ENCODE measurements around the gene BMAL2.

Gene BMAL2

DNA sequence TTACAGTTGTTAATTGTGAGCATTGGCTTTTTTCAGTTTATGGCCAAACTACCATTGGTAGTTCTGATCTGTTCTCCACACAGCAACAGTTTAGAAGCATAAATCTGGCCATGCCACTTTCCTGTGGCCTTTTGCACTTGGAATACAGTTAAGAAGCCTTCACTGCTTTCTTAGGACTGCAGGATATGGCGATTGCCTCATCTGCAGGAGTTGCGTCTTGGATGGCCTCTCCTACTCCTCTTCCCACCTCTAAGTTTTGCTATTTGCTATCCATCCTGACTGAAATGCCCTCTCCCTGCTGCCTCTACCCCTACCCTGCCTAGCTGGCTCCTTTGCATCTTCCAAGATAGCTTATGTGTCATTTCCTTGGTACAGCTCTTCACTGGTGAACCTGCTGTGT is 12.8 kb upstream of the BMAL2 start:
- H3K27ac ChIP-seq (ENCODE audit: low read length) = peak overlapping the region; percentile 11
- H3K9ac ChIP-seq (ENCODE audit: low read length in 2 of 2) = peak overlapping the region in 1 of 2 donors; percentile 7
- no peaks in the 10 kb centered on the region for H3K9me3 ChIP-seq (ENCODE audit: control insufficient read depth in 2 of 2, low read length in 2 of 2)
- H3K27me3 ChIP-seq (ENCODE audit: control insufficient read depth in 1 of 2, insufficient read depth in 2 of 2, low read length in 2 of 2) = no peaks in the 10 kb centered on the region
- no peak overlapping the region for H3K4me3 ChIP-seq (ENCODE audit: low read length in 2 of 2)
- peaks cover 2% of the 10 kb centered on the region for H3K4me1 ChIP-seq (ENCODE audit: control insufficient read depth, insufficient read depth, low read length)
- H3K36me3 ChIP-seq (ENCODE audit: control insufficient read depth in 2 of 2, insufficient read depth in 2 of 2, low read length in 2 of 2) = peaks cover 24 to 31% of the 10 kb centered on the region in 2 donors

DNA sequence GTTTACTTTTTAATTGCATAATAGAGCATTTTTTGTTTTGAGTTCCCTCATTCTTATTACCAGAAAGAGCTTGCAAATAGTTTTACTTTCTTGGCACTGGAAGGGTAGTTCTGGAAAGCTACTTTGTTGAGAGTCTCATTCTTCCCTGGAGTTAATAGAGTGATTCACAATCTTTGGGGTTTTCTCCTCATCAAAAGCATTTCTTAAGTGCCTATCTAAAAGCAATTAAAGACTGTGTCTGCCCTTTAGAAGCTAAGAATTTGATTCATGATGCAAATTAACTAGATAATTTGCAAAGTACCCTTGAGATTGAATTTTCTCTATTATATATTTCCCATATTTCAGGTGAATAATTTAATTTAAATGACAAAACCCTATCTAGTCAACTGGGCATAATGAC is 8.1 kb upstream of the BMAL2 start:
- Histone ChIP-seq H3K9me3 (ENCODE audit: control insufficient read depth in 2 of 2, low read length in 2 of 2) (no peaks in the 10 kb centered on the region), H3K4me1 (ENCODE audit: control insufficient read depth, insufficient read depth, low read length) (no peaks in the 10 kb centered on the region), H3K9ac (ENCODE audit: low read length in 2 of 2) (no peak overlapping the region), H3K36me3 (ENCODE audit: control insufficient read depth in 2 of 2, insufficient read depth in 2 of 2, low read length in 2 of 2) (peaks cover 22 to 35% of the 10 kb centered on the region in 2 donors), H3K4me3 (ENCODE audit: low read length in 2 of 2) (no peak overlapping the region), H3K27ac (ENCODE audit: low read length) (no peak overlapping the region), H3K27me3 (ENCODE audit: control insufficient read depth in 1 of 2, insufficient read depth in 2 of 2, low read length in 2 of 2) (no peaks in the 10 kb centered on the region)

DNA sequence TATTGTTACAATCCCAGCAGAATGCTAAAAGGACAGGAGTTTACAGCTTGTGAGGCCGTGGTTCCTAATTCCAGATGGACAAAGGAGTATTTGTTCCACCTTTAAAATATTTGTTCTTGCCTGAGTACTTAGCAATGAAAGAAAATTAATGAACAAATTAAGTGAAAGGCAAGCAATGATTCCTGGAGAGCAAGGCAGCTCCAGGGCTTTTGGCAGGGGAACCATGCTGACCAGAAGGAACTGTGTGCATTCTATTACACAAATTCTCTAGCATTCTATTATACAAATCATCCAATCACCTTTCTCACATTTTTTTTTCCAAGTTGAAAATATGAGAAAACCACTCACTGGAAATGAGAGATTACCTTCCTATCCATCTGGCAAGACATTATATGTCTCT is 1.8 kb upstream of the BMAL2 start:
- Histone ChIP-seq H3K27ac (ENCODE audit: low read length) (peak overlapping the region; percentile 18), H3K4me3 (ENCODE audit: low read length in 2 of 2) (peak overlapping the region in 1 of 2 donors; percentile 5), H3K36me3 (ENCODE audit: control insufficient read depth in 2 of 2, insufficient read depth in 2 of 2, low read length in 2 of 2) (peaks cover 12 to 16% of the 10 kb centered on the region in 2 donors), H3K4me1 (ENCODE audit: control insufficient read depth, insufficient read depth, low read length) (peaks cover 26% of the 10 kb centered on the region), H3K9ac (ENCODE audit: low read length in 2 of 2) (peak overlapping the region; percentile 7 to 40), H3K9me3 (ENCODE audit: control insufficient read depth in 2 of 2, low read length in 2 of 2) (no peaks in the 10 kb centered on the region), H3K27me3 (ENCODE audit: control insufficient read depth in 1 of 2, insufficient read depth in 2 of 2, low read length in 2 of 2) (no peaks in the 10 kb centered on the region)

DNA sequence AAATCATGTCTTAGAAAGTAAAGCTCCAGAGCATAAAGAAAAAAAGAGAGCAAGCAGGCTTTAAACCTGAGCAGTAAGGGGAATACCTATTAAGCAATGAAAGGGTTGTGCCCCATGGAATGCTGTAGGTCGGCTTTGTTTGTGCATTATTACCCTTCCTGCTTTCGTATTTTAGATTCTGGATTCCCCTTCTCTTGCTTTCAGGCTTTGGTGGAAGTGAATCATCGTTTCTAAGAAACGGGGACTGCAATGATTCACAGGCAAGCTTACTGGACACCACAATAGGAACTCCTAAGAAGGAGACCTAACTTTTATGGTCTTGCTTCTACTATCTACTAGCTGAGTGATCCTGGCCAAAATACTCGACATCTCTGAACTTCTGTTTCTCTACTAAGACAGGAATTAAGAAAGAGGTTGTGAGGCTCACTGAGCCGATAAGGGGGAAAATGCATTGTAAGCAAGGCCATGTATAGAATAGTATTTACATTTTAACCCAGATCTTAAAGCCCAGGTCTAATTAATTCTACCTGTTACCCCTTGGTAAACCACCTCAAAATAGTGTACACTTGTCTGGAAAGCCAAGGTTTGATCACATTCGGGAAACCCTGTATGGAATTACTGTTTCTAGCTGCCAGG is 1.2 kb upstream of the BMAL2 start:
- Histone ChIP-seq H3K9me3 (ENCODE audit: control insufficient read depth in 2 of 2, low read length in 2 of 2) (no peaks in the 10 kb centered on the region), H3K36me3 (ENCODE audit: control insufficient read depth in 2 of 2, insufficient read depth in 2 of 2, low read length in 2 of 2) (peaks cover 9 to 11% of the 10 kb centered on the region in 2 donors), H3K9ac (ENCODE audit: low read length in 2 of 2) (peak overlapping the region; percentile 7 to 40), H3K27me3 (ENCODE audit: control insufficient read depth in 1 of 2, insufficient read depth in 2 of 2, low read length in 2 of 2) (no peaks in the 10 kb centered on the region), H3K27ac (ENCODE audit: low read length) (peak overlapping the region; percentile 18), H3K4me3 (ENCODE audit: low read length in 2 of 2) (peak overlapping the region; percentile 5 to 82), H3K4me1 (ENCODE audit: control insufficient read depth, insufficient read depth, low read length) (peaks cover 26% of the 10 kb centered on the region)

DNA sequence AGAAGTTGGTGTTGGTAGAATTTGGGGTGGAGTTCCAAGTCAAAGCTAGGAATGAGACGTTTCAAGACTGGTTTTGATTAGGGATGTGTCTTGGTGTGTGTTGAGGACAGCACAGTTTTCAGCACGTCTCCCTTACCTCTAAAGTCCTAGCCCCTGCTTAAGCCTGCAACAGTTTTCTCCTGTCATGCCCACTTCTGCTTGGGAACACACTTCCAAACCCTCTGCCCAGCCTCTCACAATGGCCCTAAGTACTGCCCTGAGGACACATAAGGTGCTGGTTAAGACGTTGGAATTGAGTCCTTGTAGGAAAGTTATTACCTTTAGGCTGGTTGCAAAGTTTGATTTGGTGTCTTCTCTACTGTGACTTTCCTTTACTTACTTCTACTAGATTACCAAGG is 710 bp upstream of the BMAL2 start:
- peak overlapping the region; percentile 12 for H3K27ac ChIP-seq (ENCODE audit: low read length)
- H3K27me3 ChIP-seq (ENCODE audit: control insufficient read depth in 1 of 2, insufficient read depth in 2 of 2, low read length in 2 of 2) = no peaks in the 10 kb centered on the region
- peaks cover 26% of the 10 kb centered on the region for H3K4me1 ChIP-seq (ENCODE audit: control insufficient read depth, insufficient read depth, low read length)
- peak overlapping the region in 1 of 2 donors; percentile 59 for H3K9ac ChIP-seq (ENCODE audit: low read length in 2 of 2)
- no peaks in the 10 kb centered on the region for H3K9me3 ChIP-seq (ENCODE audit: control insufficient read depth in 2 of 2, low read length in 2 of 2)
- H3K4me3 ChIP-seq (ENCODE audit: low read length in 2 of 2) = peak overlapping the region; percentile 77 to 82
- H3K36me3 ChIP-seq (ENCODE audit: control insufficient read depth in 2 of 2, insufficient read depth in 2 of 2, low read length in 2 of 2) = peaks cover 5 to 6% of the 10 kb centered on the region in 2 donors

DNA sequence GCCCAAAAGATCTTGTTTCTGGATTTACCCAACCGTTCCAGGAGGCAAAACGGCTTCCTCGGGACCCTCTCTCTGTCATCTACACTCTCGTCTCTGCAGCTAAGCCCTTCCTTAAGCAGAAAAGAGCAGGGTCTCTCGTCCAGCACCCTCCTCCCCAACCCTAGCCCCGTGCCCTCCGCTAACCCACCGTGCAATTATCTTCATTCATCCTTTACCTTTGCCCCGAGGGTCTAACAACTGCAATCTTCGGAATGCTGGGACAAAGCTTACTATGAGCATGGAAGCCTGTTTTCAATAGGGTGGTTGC is 276 bp upstream of the BMAL2 start:
- Histone ChIP-seq H3K27me3 (ENCODE audit: control insufficient read depth in 1 of 2, insufficient read depth in 2 of 2, low read length in 2 of 2) (no peaks in the 10 kb centered on the region), H3K9me3 (ENCODE audit: control insufficient read depth in 2 of 2, low read length in 2 of 2) (no peaks in the 10 kb centered on the region), H3K27ac (ENCODE audit: low read length) (no peak overlapping the region), H3K4me3 (ENCODE audit: low read length in 2 of 2) (peak overlapping the region; percentile 77 to 82), H3K36me3 (ENCODE audit: control insufficient read depth in 2 of 2, insufficient read depth in 2 of 2, low read length in 2 of 2) (peaks cover 4 to 5% of the 10 kb centered on the region in 2 donors), H3K4me1 (ENCODE audit: control insufficient read depth, insufficient read depth, low read length) (peaks cover 26% of the 10 kb centered on the region), H3K9ac (ENCODE audit: low read length in 2 of 2) (peak overlapping the region; percentile 58 to 59)

DNA sequence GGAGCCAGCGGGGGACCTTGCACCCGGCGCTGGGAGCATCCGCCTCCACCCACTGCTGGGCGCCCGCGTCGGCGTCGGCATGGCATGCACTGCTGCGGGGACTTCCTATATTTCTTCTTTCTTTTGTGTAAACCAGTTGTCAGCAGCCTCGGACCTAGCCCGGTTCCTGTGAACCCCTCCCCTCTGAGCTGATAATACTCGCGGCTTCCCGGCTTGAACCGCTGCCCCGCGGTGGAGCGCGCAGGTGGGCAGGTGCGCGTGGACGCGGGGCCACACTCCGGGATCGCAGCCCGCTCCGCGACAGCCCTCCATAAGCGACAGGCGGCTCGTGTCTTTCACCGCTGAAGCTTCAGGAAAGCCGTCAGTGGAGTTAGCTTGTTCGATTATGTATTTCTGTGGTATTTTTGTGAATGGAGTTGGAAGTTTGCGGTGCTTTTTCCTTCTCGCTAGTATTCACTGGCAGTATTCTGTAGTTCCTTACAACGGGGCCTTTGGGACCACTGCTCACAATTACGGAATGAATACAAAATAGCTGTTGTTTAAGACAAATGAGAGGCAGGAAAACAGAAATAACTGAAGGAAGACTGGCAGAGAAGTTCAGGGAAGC is 870 bp downstream of the BMAL2 start:
- Histone ChIP-seq H3K9me3 (ENCODE audit: control insufficient read depth in 2 of 2, low read length in 2 of 2) (no peaks in the 10 kb centered on the region), H3K4me1 (ENCODE audit: control insufficient read depth, insufficient read depth, low read length) (peaks cover 26% of the 10 kb centered on the region), H3K36me3 (ENCODE audit: control insufficient read depth in 2 of 2, insufficient read depth in 2 of 2, low read length in 2 of 2) (no peaks in the 10 kb centered on the region), H3K4me3 (ENCODE audit: low read length in 2 of 2) (peak overlapping the region; percentile 60 to 82), H3K9ac (ENCODE audit: low read length in 2 of 2) (peak overlapping the region; percentile 47 to 59), H3K27ac (ENCODE audit: low read length) (no peak overlapping the region), H3K27me3 (ENCODE audit: control insufficient read depth in 1 of 2, insufficient read depth in 2 of 2, low read length in 2 of 2) (no peaks in the 10 kb centered on the region)

DNA sequence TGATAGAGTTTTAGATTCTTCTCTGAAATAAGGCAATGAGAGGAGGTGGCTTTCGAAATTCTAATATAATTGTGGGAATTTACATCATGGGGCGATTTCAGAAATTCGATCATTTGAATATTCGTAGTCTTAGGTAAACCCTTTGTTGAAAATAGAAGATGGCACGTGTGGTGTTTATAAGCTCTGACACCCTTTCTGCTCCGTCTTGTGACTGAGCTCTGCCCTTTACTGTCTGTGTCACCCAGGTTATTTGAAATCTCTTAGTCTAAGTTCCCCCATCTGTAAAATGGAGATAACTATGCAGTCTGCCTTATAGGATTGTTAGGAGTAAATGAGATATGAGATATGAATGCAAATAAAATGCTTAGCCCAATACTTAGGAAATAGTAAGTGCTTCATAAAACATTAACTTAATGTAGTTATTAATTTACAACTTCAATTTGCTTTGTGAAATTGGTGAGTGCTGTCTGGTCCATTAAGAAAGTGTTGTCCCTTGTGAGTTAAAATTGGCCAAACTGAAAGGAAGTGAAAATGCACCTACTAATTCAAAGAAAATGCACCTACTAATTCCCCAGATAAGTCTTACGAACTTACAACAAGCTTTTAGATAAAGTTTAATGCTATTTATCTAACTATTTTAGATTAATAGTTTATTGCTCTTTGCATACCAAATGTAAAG is 1.5 kb downstream of the BMAL2 start:
- Histone ChIP-seq H3K9ac (ENCODE audit: low read length in 2 of 2) (peak overlapping the region in 1 of 2 donors; percentile 59), H3K9me3 (ENCODE audit: control insufficient read depth in 2 of 2, low read length in 2 of 2) (no peaks in the 10 kb centered on the region), H3K4me3 (ENCODE audit: low read length in 2 of 2) (peak overlapping the region; percentile 60 to 82), H3K27ac (ENCODE audit: low read length) (no peak overlapping the region), H3K36me3 (ENCODE audit: control insufficient read depth in 2 of 2, insufficient read depth in 2 of 2, low read length in 2 of 2) (no peaks in the 10 kb centered on the region), H3K4me1 (ENCODE audit: control insufficient read depth, insufficient read depth, low read length) (peaks cover 26% of the 10 kb centered on the region), H3K27me3 (ENCODE audit: control insufficient read depth in 1 of 2, insufficient read depth in 2 of 2, low read length in 2 of 2) (no peaks in the 10 kb centered on the region)

DNA sequence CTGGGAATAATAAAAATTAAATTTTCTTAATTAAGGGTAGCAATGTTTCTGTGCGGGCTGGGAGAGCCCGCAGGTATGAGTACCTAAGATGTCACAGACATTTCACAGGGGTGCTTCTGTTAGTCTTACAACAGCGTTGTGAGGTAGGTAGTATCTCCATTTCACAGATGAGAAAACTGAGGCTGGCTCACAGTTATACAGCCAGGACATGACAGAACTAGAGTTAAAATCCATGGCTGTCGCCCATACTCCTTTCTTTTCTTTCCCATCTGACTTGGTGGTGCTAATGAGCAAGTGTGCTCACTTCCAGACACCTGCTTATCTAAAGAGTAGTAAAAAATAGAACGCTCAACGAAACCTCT is 2.1 kb downstream of the BMAL2 start:
- no peak overlapping the region for H3K9ac ChIP-seq (ENCODE audit: low read length in 2 of 2)
- H3K27me3 ChIP-seq (ENCODE audit: control insufficient read depth in 1 of 2, insufficient read depth in 2 of 2, low read length in 2 of 2) = no peaks in the 10 kb centered on the region
- peaks cover 26% of the 10 kb centered on the region for H3K4me1 ChIP-seq (ENCODE audit: control insufficient read depth, insufficient read depth, low read length)
- H3K9me3 ChIP-seq (ENCODE audit: control insufficient read depth in 2 of 2, low read length in 2 of 2) = no peaks in the 10 kb centered on the region
- no peaks in the 10 kb centered on the region for H3K36me3 ChIP-seq (ENCODE audit: control insufficient read depth in 2 of 2, insufficient read depth in 2 of 2, low read length in 2 of 2)
- H3K4me3 ChIP-seq (ENCODE audit: low read length in 2 of 2) = no peak overlapping the region
- H3K27ac ChIP-seq (ENCODE audit: low read length) = no peak overlapping the region

DNA sequence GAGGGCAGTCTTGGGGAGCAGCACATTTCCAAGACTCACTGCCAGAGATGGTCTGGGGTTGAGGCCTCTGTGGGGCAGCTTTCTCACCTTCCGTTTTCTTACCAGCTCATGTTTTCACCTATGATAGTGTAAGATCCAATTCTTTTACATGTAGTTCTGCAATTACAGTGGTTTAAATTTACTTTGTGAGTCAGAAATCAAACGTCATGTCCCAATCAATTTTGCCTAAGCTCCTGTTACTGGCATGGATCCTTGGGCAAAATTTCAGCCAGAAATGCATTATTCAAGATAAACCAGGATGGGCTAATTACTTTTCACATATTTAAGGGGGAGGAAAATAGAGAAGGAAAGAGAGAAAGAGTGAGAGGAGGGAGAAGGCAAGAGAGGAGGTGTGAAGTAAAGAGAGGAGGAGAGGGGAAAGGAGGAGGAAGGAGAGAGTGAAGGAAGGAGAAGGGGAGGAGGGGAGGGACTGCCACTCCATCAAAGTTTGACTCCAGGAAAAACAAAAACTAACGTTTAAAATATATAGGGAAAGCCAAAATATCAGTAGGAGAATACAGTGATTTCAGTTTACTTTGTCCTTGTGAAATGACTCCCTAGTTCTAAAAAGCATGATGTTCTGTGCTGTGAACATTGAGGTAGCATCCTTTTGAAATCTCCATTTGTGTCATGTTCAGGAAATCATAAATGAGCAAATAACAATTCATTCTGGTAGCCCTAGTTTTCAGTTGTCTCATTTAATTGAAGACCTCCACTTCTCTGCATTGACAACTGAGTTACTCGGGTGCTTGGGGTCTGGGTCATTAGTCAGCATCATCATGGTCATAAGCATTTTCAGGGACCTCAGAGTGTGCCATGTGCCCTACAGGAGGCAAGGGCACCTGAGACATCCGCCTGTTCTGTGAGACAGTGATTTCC is 3.0 kb downstream of the BMAL2 start:
- no peaks in the 10 kb centered on the region for H3K9me3 ChIP-seq (ENCODE audit: control insufficient read depth in 2 of 2, low read length in 2 of 2)
- no peak overlapping the region for H3K27ac ChIP-seq (ENCODE audit: low read length)
- no peak overlapping the region for H3K4me3 ChIP-seq (ENCODE audit: low read length in 2 of 2)
- H3K9ac ChIP-seq (ENCODE audit: low read length in 2 of 2) = no peak overlapping the region
- peaks cover 26% of the 10 kb centered on the region for H3K4me1 ChIP-seq (ENCODE audit: control insufficient read depth, insufficient read depth, low read length)
- no peaks in the 10 kb centered on the region for H3K36me3 ChIP-seq (ENCODE audit: control insufficient read depth in 2 of 2, insufficient read depth in 2 of 2, low read length in 2 of 2)
- no peaks in the 10 kb centered on the region for H3K27me3 ChIP-seq (ENCODE audit: control insufficient read depth in 1 of 2, insufficient read depth in 2 of 2, low read length in 2 of 2)
